ENCODE measurements around the gene MAP7.

GRCh38 chr6:136334465-136334846, 215.8 kb downstream of the MAP7 start:
- TF ChIP-seq MAX (IDR thresholded peaks at IDR 0.05) (no peak), RCOR1 (IDR thresholded peaks at IDR 0.05; ENCODE audit: low read depth, low read length) (no peak), CTCF (IDR thresholded peaks at IDR 0.05) (no peak), RAD21 (conservative IDR thresholded peaks at IDR 0.05 in 1 of 2, IDR thresholded peaks at IDR 0.05 in 1 of 2) (no peak), EP300 (IDR thresholded peaks at IDR 0.05) (no peak), JUN (IDR thresholded peaks at IDR 0.05) (no peak), HDAC2 (IDR thresholded peaks at IDR 0.05) (no peak), RFX5 (IDR thresholded peaks at IDR 0.05) (no peak)
